Measurements from ENCODE around the gene NKX3-2. TPM values are rescaled to one million over a fixed set of nuclear protein-coding genes. Genes with fewer than 3 reads are reported as not detected.

The NKX3-2 gene
- total and polyA plus RNA-seq, 2 experiments from 2014 or later, result under 0.01 TPM; not detected in 1

DNA sequence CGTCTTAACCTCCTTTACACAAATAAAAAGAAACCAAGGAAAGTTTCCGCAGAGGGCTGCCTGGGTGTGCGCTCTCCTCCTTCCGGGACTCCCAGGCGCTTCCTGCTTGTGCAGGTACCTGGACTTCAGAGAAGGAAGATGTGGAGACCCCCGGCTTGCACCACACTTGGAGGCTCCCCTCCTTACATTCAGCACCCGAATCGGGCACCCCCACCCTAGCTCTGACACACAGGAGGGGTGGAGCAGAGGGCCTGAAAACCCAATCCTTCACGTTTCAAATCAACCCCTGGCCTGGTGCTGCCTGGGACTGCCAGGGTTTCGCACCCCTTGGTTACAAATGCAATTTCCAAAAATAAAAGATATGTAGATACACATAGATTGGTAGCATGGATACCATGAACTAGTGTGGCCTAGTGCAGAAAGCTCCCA, 3.1 kb downstream of the NKX3-2 start:
- DNase-seq, result no peak
- WGBS, 2 experiments (ENCODE audit: low coverage in 1 of 2, low lambda C conversion rate in 2 of 2, missing lambda C conversion rate in 2 of 2), result 83 to 84% methylated on average over 10 of the region's 10 CpGs
- no peak overlapping the region for H3K4me3 ChIP-seq
- H3K9me3 ChIP-seq (ENCODE audit: low read depth), result no peaks in the 10 kb centered on the region
- no peak overlapping the region for H3K4me2 ChIP-seq (ENCODE audit: unreplicated experiment)
- H2AFZ ChIP-seq, result no peak overlapping the region
- no peaks in the 10 kb centered on the region for H3K36me3 ChIP-seq (ENCODE audit: low read depth)
- TF ChIP-seq EZH2 (IDR thresholded peaks at IDR 0.05; ENCODE audit: insufficient read depth, poor library complexity, severe bottlenecking) (no peak), EZH2phosphoT487 (IDR thresholded peaks at IDR 0.05; ENCODE audit: insufficient read depth, low read depth) (no peak)
- H3F3A ChIP-seq (ENCODE audit: insufficient read depth), result no peaks in the 10 kb centered on the region
- H3K4me1 ChIP-seq (ENCODE audit: insufficient read depth), result no peaks in the 10 kb centered on the region; the same call in 1 of the 2 replicates
- H3K27me3 ChIP-seq (replicated peaks; ENCODE audit: insufficient read depth), result peaks cover 74% of the 10 kb centered on the region
- H3K9ac ChIP-seq, result no peak overlapping the region
- H3K9me2 ChIP-seq (ENCODE audit: insufficient read depth), result no peaks in the 10 kb centered on the region
- H3K27ac ChIP-seq, result no peak overlapping the region
- in situ Hi-C loops (cut with MboI), result no loop called here
- no peaks in the 10 kb centered on the region for H4K20me1 ChIP-seq (ENCODE audit: insufficient read depth)
- H3K79me2 ChIP-seq (ENCODE audit: insufficient read depth), result no peaks in the 10 kb centered on the region

GRCh38 chr4:13540446-13541175, 3.7 kb downstream of the NKX3-2 start:
- no peak overlapping the region for H3K4me2 ChIP-seq (ENCODE audit: unreplicated experiment)
- in situ Hi-C loops (cut with MboI), result no loop called here

GRCh38 chr4:13539619-13540445, 4.5 kb downstream of the NKX3-2 start:
- no peak for DNase-seq
- H3K36me3 ChIP-seq (ENCODE audit: low read depth), result no peaks in the 10 kb centered on the region
- peaks cover 74% of the 10 kb centered on the region for H3K27me3 ChIP-seq (replicated peaks; ENCODE audit: insufficient read depth)
- in situ Hi-C loops (cut with MboI), result no loop called here
- TF ChIP-seq EZH2phosphoT487 (IDR thresholded peaks at IDR 0.05; ENCODE audit: insufficient read depth, low read depth), result no peak
- TF ChIP-seq EZH2 (IDR thresholded peaks at IDR 0.05; ENCODE audit: insufficient read depth, poor library complexity, severe bottlenecking), result no peak
- no peaks in the 10 kb centered on the region for H4K20me1 ChIP-seq (ENCODE audit: insufficient read depth)
- no peaks in the 10 kb centered on the region for H3F3A ChIP-seq (ENCODE audit: insufficient read depth)
- H3K4me3 ChIP-seq, result no peak overlapping the region
- H2AFZ ChIP-seq, result no peak overlapping the region
- peak overlapping the region; percentile 37 for H3K4me2 ChIP-seq (ENCODE audit: unreplicated experiment)
- H3K27ac ChIP-seq, result no peak overlapping the region
- no peaks in the 10 kb centered on the region; the same call in 1 of the 2 replicates for H3K4me1 ChIP-seq (ENCODE audit: insufficient read depth)
- no peaks in the 10 kb centered on the region for H3K9me2 ChIP-seq (ENCODE audit: insufficient read depth)
- H3K79me2 ChIP-seq (ENCODE audit: insufficient read depth), result no peaks in the 10 kb centered on the region
- H3K9ac ChIP-seq, result no peak overlapping the region
- no peaks in the 10 kb centered on the region for H3K9me3 ChIP-seq (ENCODE audit: low read depth)
- WGBS, 2 experiments (ENCODE audit: low coverage in 1 of 2, low lambda C conversion rate in 2 of 2, missing lambda C conversion rate in 2 of 2), result 50 to 51% methylated on average over 40 to 42 of the region's 42 CpGs

More at GRCh38 chr4:13540446-13541175, 3.7 kb downstream of the NKX3-2 start:
- no peaks in the 10 kb centered on the region; the same call in 1 of the 2 replicates for H3K4me1 ChIP-seq (ENCODE audit: insufficient read depth)
- no peaks in the 10 kb centered on the region for H4K20me1 ChIP-seq (ENCODE audit: insufficient read depth)
- H3K79me2 ChIP-seq (ENCODE audit: insufficient read depth), result no peaks in the 10 kb centered on the region
- H3K27me3 ChIP-seq (replicated peaks; ENCODE audit: insufficient read depth), result peaks cover 74% of the 10 kb centered on the region
- H3K9ac ChIP-seq, result no peak overlapping the region
- no peak overlapping the region for H2AFZ ChIP-seq
- no peak for TF ChIP-seq EZH2phosphoT487 (IDR thresholded peaks at IDR 0.05; ENCODE audit: insufficient read depth, low read depth)
- H3K9me3 ChIP-seq (ENCODE audit: low read depth), result no peaks in the 10 kb centered on the region
- H3F3A ChIP-seq (ENCODE audit: insufficient read depth), result no peaks in the 10 kb centered on the region
- H3K27ac ChIP-seq, result no peak overlapping the region
- no peak overlapping the region for H3K4me3 ChIP-seq
- H3K9me2 ChIP-seq (ENCODE audit: insufficient read depth), result no peaks in the 10 kb centered on the region
- H3K36me3 ChIP-seq (ENCODE audit: low read depth), result no peaks in the 10 kb centered on the region
- no peak for DNase-seq
- 59 to 63% methylated on average over 23 of the region's 23 CpGs for WGBS, 2 experiments (ENCODE audit: low coverage in 1 of 2, low lambda C conversion rate in 2 of 2, missing lambda C conversion rate in 2 of 2)

DNA sequence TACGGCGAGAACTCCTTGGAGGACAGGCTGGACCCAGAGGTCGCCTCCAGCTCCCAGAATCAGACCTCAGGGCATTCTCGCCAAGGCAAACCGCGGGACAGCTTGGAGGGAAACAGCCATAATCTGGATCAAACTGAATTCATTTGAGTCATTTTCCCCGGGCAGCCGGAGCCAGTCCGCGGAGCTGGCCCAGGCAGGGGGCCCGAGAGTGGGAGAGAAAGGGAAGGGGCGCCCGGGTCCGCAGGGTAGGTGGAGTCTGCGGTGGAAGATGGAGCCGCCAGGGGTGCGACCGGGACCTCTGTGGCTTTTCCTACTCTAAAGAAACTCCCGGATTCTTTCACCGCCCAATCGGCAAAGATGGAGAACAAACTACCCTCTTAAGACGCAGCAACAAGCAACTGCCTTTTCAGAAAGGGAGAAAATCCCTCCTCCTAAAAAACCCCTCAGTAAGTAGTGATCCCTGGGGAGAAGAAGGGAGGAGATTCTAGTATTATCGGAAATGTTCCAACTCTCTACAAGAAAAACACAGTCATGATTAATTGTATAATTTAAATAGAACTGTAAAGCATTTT, 5.2 kb downstream of the NKX3-2 start:
- no peaks in the 10 kb centered on the region for H4K20me1 ChIP-seq (ENCODE audit: insufficient read depth)
- no peaks in the 10 kb centered on the region for H3K36me3 ChIP-seq (ENCODE audit: low read depth)
- DNase-seq, result peak; percentile 45
- H3F3A ChIP-seq (ENCODE audit: insufficient read depth), result no peaks in the 10 kb centered on the region
- in situ Hi-C loops (cut with MboI), result no loop called here
- H3K79me2 ChIP-seq (ENCODE audit: insufficient read depth), result no peaks in the 10 kb centered on the region
- H3K4me3 ChIP-seq, result peak overlapping the region; percentile 39
- no peak overlapping the region for H3K27ac ChIP-seq
- H3K27me3 ChIP-seq (replicated peaks; ENCODE audit: insufficient read depth), result peaks cover 81% of the 10 kb centered on the region
- H3K9me2 ChIP-seq (ENCODE audit: insufficient read depth), result no peaks in the 10 kb centered on the region
- 4 to 6% methylated on average over 22 to 23 of the region's 23 CpGs for WGBS, 2 experiments (ENCODE audit: low coverage in 1 of 2, low lambda C conversion rate in 2 of 2, missing lambda C conversion rate in 2 of 2)
- peak overlapping the region; percentile 37 for H3K4me2 ChIP-seq (ENCODE audit: unreplicated experiment)
- H3K9me3 ChIP-seq (ENCODE audit: low read depth), result no peaks in the 10 kb centered on the region
- no peak overlapping the region for H3K9ac ChIP-seq
- H2AFZ ChIP-seq, result peak overlapping the region; percentile 29
- no peaks in the 10 kb centered on the region; the same call in 1 of the 2 replicates for H3K4me1 ChIP-seq (ENCODE audit: insufficient read depth)
- TF ChIP-seq EZH2 (IDR thresholded peaks at IDR 0.05; ENCODE audit: insufficient read depth, poor library complexity, severe bottlenecking) (no peak), EZH2phosphoT487 (IDR thresholded peaks at IDR 0.05; ENCODE audit: insufficient read depth, low read depth) (0 out of 2 replicates have a peak, but pooled peaks have one; percentile 66)
